Inferior parietal cortex (tissue), 1 donor: Measurements from ENCODE around the gene FLVCR1.

Experiments used
- DNase-seq: peaks from one replicate; pipeline ENCODE4 v3.0.0-alpha.2; 2016; ENCODE audit errors: extremely low spot score

Gene FLVCR1

DNA sequence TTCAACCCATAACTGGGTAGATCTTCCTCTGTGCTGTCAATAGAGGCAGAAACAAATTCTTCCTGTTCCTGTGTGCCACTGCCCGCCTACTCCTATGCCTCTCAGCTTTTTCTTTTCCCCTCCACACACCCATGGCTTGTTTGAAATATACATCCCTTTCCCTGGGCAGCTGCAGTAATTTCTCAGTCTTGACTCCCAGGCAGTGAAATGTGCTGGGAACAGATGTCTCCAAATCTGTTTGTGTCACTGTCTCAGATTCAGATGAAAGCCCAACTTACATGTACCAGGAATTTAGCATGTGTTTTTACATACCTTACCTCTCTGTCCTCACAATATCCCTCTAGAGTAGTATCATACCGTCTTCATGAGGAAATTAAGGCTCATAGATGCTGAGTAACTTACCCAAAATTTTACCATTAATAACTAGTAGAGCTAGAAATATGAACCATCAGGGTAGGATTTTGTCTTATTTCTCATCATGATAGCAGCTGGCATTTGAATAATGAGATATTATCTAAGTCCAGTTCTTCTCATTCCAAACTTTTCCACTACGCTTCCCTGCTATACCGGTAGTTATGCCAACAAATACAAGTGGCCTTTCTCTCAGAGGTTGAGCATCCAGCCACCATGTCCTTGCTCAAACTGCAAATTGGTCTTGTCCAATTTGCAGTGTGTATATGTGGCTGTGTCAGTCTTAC is 87.5 kb downstream of the FLVCR1 start:
- DNase-seq, result no peak

DNA sequence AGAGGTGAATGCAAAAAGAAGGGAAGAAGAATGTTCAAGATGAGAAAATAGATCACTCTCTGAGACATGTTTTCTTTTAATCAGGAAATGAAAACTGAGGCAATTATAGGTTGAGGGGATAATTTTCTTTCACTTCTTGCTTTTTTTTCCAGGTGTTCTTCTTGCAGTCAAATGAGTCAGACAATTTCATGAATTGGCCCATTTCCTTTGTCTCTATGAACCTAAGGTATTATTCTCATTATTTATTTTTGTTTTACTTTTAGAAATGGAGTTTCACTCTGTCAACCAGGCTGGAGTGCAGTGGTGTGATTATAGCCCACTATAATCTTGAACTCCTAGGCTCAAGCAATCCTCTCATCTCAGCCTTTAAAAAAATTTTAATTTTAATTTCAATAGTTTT is 88.8 kb downstream of the FLVCR1 start:
- no peak for DNase-seq
